Islet of Langerhans (tissue), 1 donor: Measurements from ENCODE around the gene PRDM12.
"Not testable (repeated sequence)": the region's sequence is repeated elsewhere in the genome, so short reads cannot be mapped to it uniquely, and the experiment has no call there.

Source experiments
- FAIRE-seq: peaks from one replicate; lab custom pipeline; 2011; peaks lifted over from hg19 to GRCh38; lab: Jason Lieb, UNC

Gene PRDM12

GRCh38 chr9:130665431-130666392 is 1.3 kb downstream of the PRDM12 start:
- no peak for FAIRE-seq

GRCh38 chr9:130666393-130667119 is 2.2 kb downstream of the PRDM12 start:
- no peak for FAIRE-seq

- FAIRE-seq, result no peak
Measured at GRCh38 chr9:130667120-130667435, 2.7 kb downstream of the PRDM12 start.

GRCh38 chr9:130668196-130668595 is 3.8 kb downstream of the PRDM12 start:
- no peak for FAIRE-seq

- FAIRE-seq, result no peak
Measured at GRCh38 chr9:130668659-130669058, 4.3 kb downstream of the PRDM12 start.

GRCh38 chr9:130669965-130670364 is 5.6 kb downstream of the PRDM12 start:
- no peak for FAIRE-seq

GRCh38 chr9:130670644-130671043 is 6.2 kb downstream of the PRDM12 start:
- no peak for FAIRE-seq

GRCh38 chr9:130672466-130672865 is 8.1 kb downstream of the PRDM12 start:
- no peak for FAIRE-seq

GRCh38 chr9:130672933-130673615 is 8.7 kb downstream of the PRDM12 start:
- FAIRE-seq, result no peak

GRCh38 chr9:130675396-130675795 is 11.0 kb downstream of the PRDM12 start:
- FAIRE-seq, result no peak

- no peak for FAIRE-seq
Measured at GRCh38 chr9:130677252-130677651, 12.9 kb downstream of the PRDM12 start.

GRCh38 chr9:130680836-130681768 is 16.7 kb downstream of the PRDM12 start:
- no peak for FAIRE-seq

- FAIRE-seq, result no peak
Measured at GRCh38 chr9:130681769-130682420, 17.5 kb downstream of the PRDM12 start.

- FAIRE-seq, result no peak
Measured at GRCh38 chr9:130682421-130683121, 18.2 kb downstream of the PRDM12 start.

GRCh38 chr9:130685104-130685503 is 20.7 kb downstream of the PRDM12 start:
- no peak for FAIRE-seq

GRCh38 chr9:130685945-130686344 is 21.6 kb downstream of the PRDM12 start:
- FAIRE-seq, result not testable (repeated sequence)

- no peak for FAIRE-seq
Measured at GRCh38 chr9:130687615-130688014, 23.2 kb downstream of the PRDM12 start.

GRCh38 chr9:130688072-130688471 is 23.7 kb downstream of the PRDM12 start:
- FAIRE-seq, result no peak

- no peak for FAIRE-seq
Measured at GRCh38 chr9:130689572-130689936, 25.2 kb downstream of the PRDM12 start.

GRCh38 chr9:130689937-130690700 is 25.7 kb downstream of the PRDM12 start:
- FAIRE-seq, result no peak
